ENCODE data around the gene PPP1R13L. TPM values are rescaled to one million over a fixed set of nuclear protein-coding genes. Genes with fewer than 3 reads are reported as not detected.

The PPP1R13L gene
- total and polyA plus RNA-seq, 2 of the 8 experiments (the other 6 are each of a cell fraction or from before 2014, with no cell fraction given) = 9.1 to 15.3 TPM

GRCh38 chr19:45352062-45352461 lies 52.8 kb downstream of the PPP1R13L start (continued):
- TF ChIP-seq CHD7 (IDR thresholded peaks at IDR 0.05; ENCODE audit: insufficient replicate concordance, low read length) (no peak), RFX5 (IDR thresholded peaks at IDR 0.05; ENCODE audit: borderline replicate concordance, low read depth, low read length) (no peak), POLR2A (IDR thresholded peaks at IDR 0.05; ENCODE audit: control extremely low read depth in 1 of 2, low read depth in 2 of 2, low read length in 2 of 2) (no peak)
